Uterus (tissue), 4 donors: ENCODE data around the gene ZBTB20. TPM values are rescaled to one million over a fixed set of nuclear protein-coding genes. Genes with fewer than 3 reads are reported as not detected.

ENCODE experiments used
- DNase-seq, 2 donors: peaks; one replicate each; pipeline ENCODE4 v3.0.0-alpha.2; 2019 to 2020
- H3K27ac ChIP-seq, 2 donors: fragments of 200-600 bp; sonication (generic); 1 replicate in 1 of 2; 2 replicates in 1 of 2; pipeline ENCODE4 v1.5.1; 2016 to 2018
- H3K27me3 ChIP-seq, 2 donors: fragments of 200-600 bp; sonication (generic); one replicate each; pipeline ENCODE4 v1.5.1; 2018 to 2019; ENCODE audit warnings: control low read depth in 1 of 2
- H3K36me3 ChIP-seq, 2 donors: fragments of 200-600 bp; sonication (generic); one replicate each; pipeline ENCODE4 v1.5.1; 2019; ENCODE audit warnings: control low read depth in 1 of 2
- H3K4me1 ChIP-seq, 2 donors: fragments of 200-600 bp; sonication (generic); one replicate each; pipeline ENCODE4 v1.5.1; 2018 to 2019; ENCODE audit warnings: control low read depth in 1 of 2
- H3K4me3 ChIP-seq, 2 donors: fragments of 200-600 bp; sonication (generic); 1 replicate in 1 of 2; 2 replicates in 1 of 2; pipeline ENCODE4 v1.5.1; 2018 to 2019; ENCODE audit warnings: mild to moderate bottlenecking in 1 of 2
- H3K9me3 ChIP-seq, 2 donors: fragments of 200-600 bp; sonication (generic); one replicate each; pipeline ENCODE4 v1.5.1; 2019; ENCODE audit warnings: control low read depth in 1 of 2
- POLR2A ChIP-seq, 2 donors: fragments of 450-650 bp; IDR thresholded peaks; one replicate each; pipeline ENCODE4 v1.6.1; 2016; ENCODE audit warnings: antibody characterized with exemption in 2 of 2, mild to moderate bottlenecking in 1 of 2, moderate library complexity in 1 of 2
- intact Hi-C: fragments of 100-400 bp; cut with DNase I; formaldehyde crosslinking; loops from one replicate; pipeline ENCODE4 v1.15.1; 2023; ENCODE audit warnings: low total_unique reads
- total RNA-seq, 4 donors: library from RNA; depleted of rRNA in 3 of 4; stranded (reverse); fragments of >200 nt in 3 of 4; gene quantifications; one replicate each; pipeline versions ENCODE4 v1.1.0 to v1.2.4, GENCODE V29; 2014 to 2023
- TF ChIP-seq, protein P1 (sequence below), 4 experiments: fragments of 200-600 bp in 2 of 4; fragments of 450-650 bp in 2 of 4; sonication (generic) in 2 of 4; IDR thresholded peaks; one replicate each; pipeline ENCODE4 v1.5.1; 2016 to 2019; ENCODE audit warnings: antibody characterized with exemption in 4 of 4, mild to moderate bottlenecking in 2 of 4, moderate library complexity in 1 of 4
- donor health status: DM: yes; HTN: yes; CAD: no.

Gene ZBTB20
- total RNA-seq, 4 donors from 2014 or later = 35.6 to 157 (median 85.1) TPM

- no peak overlapping the region for H3K27ac ChIP-seq
- no peaks in the 10 kb centered on the region for H3K4me1 ChIP-seq
- intact Hi-C loops = no loop called here
- H3K4me3 ChIP-seq = no peak overlapping the region
- DNase-seq = no peak
- H3K9me3 ChIP-seq = no peaks in the 10 kb centered on the region
- no peaks in the 10 kb centered on the region for H3K36me3 ChIP-seq
- H3K27me3 ChIP-seq = no peaks in the 10 kb centered on the region
- TF ChIP-seq POLR2A (IDR thresholded peaks at IDR 0.05) = no peak
- TF ChIP-seq, protein P1, sequence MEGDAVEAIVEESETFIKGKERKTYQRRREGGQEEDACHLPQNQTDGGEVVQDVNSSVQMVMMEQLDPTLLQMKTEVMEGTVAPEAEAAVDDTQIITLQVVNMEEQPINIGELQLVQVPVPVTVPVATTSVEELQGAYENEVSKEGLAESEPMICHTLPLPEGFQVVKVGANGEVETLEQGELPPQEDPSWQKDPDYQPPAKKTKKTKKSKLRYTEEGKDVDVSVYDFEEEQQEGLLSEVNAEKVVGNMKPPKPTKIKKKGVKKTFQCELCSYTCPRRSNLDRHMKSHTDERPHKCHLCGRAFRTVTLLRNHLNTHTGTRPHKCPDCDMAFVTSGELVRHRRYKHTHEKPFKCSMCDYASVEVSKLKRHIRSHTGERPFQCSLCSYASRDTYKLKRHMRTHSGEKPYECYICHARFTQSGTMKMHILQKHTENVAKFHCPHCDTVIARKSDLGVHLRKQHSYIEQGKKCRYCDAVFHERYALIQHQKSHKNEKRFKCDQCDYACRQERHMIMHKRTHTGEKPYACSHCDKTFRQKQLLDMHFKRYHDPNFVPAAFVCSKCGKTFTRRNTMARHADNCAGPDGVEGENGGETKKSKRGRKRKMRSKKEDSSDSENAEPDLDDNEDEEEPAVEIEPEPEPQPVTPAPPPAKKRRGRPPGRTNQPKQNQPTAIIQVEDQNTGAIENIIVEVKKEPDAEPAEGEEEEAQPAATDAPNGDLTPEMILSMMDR (IDR thresholded peaks at IDR 0.05) = no peak
Measured at GRCh38 chr3:114893361-114893760, 253.7 kb downstream of the ZBTB20 start.

- no peak for TF ChIP-seq POLR2A (IDR thresholded peaks at IDR 0.05)
- TF ChIP-seq, protein P1 (IDR thresholded peaks at IDR 0.05) = no peak
- Histone ChIP-seq H3K4me3 (no peak overlapping the region), H3K36me3 (no peaks in the 10 kb centered on the region), H3K9me3 (no peaks in the 10 kb centered on the region), H3K27me3 (no peaks in the 10 kb centered on the region), H3K4me1 (no peaks in the 10 kb centered on the region), H3K27ac (no peak overlapping the region)
- no peak for DNase-seq
- intact Hi-C loops = no loop called here
Measured at GRCh38 chr3:114892880-114893279, 254.2 kb downstream of the ZBTB20 start.

GRCh38 chr3:114892131-114892879 lies 254.8 kb downstream of the ZBTB20 start:
- Histone ChIP-seq H3K4me1 (no peaks in the 10 kb centered on the region), H3K27me3 (no peaks in the 10 kb centered on the region), H3K4me3 (no peak overlapping the region), H3K27ac (no peak overlapping the region), H3K36me3 (no peaks in the 10 kb centered on the region), H3K9me3 (no peaks in the 10 kb centered on the region)
- no peak for DNase-seq
- intact Hi-C loops = no loop called here
- no peak for TF ChIP-seq POLR2A (IDR thresholded peaks at IDR 0.05)
- TF ChIP-seq, protein P1 (IDR thresholded peaks at IDR 0.05) = no peak

DNA sequence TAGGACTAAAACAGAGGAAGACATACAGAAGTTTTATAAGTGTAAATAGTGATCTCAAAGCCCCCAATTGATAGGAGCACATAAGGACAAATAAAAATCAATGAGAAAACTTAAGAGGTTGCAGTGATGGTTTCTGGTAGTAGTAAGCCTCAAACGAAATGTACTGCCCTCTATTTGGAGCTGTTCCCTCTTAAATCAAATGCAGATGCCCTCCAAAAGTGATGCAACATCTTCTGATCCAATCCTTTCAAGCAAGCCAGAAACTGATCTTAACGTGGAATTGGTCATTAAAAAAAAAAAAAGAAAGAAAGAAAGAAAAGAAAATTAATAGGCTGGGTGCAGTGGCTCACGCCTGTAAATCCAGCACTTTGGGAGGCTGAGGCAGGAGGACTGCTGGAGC lies 259.3 kb downstream of the ZBTB20 start:
- Histone ChIP-seq H3K4me3 (no peak overlapping the region), H3K9me3 (no peaks in the 10 kb centered on the region), H3K27ac (no peak overlapping the region), H3K36me3 (no peaks in the 10 kb centered on the region), H3K27me3 (no peaks in the 10 kb centered on the region), H3K4me1 (no peaks in the 10 kb centered on the region)
- DNase-seq = no peak
- intact Hi-C loops = no loop called here
- TF ChIP-seq, protein P1 (IDR thresholded peaks at IDR 0.05) = no peak
- TF ChIP-seq POLR2A (IDR thresholded peaks at IDR 0.05) = no peak

- Histone ChIP-seq H3K27me3 (no peaks in the 10 kb centered on the region), H3K4me1 (no peaks in the 10 kb centered on the region), H3K27ac (no peak overlapping the region), H3K4me3 (no peak overlapping the region), H3K9me3 (no peaks in the 10 kb centered on the region), H3K36me3 (no peaks in the 10 kb centered on the region)
- no peak for DNase-seq
- intact Hi-C loops = no loop called here
- no peak for TF ChIP-seq POLR2A (IDR thresholded peaks at IDR 0.05)
- TF ChIP-seq, protein P1 (IDR thresholded peaks at IDR 0.05) = no peak
Measured at GRCh38 chr3:114886905-114887304, 260.2 kb downstream of the ZBTB20 start.
